Measurements from ENCODE around the gene EVA1B.

Gene EVA1B

DNA sequence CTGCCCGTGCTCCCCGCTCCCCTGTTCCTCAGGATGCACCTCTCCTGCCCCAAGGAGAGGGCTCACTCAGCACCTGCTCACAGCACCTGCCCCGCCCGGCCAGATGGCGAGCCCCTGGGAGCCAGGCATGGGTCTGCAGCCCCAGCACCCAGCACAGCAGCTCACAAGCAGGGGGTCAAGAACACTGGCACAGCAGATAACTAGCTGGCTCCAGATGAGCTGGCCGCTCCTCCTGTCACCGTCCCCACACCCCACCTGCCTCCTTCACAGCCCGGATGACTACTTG lies 20.9 kb upstream of the EVA1B start:
- no peak overlapping the region for H3K4me3 ChIP-seq (ENCODE audit: low read depth, low read length)
- H3K4me1 ChIP-seq (ENCODE audit: control insufficient read depth, insufficient read depth, low read length) = no peaks in the 10 kb centered on the region
- H3K27ac ChIP-seq (ENCODE audit: low read depth, low read length) = no peak overlapping the region
- no peak overlapping the region for H3K9ac ChIP-seq (ENCODE audit: low read depth, low read length)
- H3K36me3 ChIP-seq (ENCODE audit: control insufficient read depth, insufficient read depth, low read length) = peaks cover 62% of the 10 kb centered on the region
- H3K9me3 ChIP-seq (ENCODE audit: control insufficient read depth, insufficient read depth, low read length) = no peaks in the 10 kb centered on the region
- no peaks in the 10 kb centered on the region for H3K27me3 ChIP-seq (ENCODE audit: control insufficient read depth, insufficient read depth, low read length)

DNA sequence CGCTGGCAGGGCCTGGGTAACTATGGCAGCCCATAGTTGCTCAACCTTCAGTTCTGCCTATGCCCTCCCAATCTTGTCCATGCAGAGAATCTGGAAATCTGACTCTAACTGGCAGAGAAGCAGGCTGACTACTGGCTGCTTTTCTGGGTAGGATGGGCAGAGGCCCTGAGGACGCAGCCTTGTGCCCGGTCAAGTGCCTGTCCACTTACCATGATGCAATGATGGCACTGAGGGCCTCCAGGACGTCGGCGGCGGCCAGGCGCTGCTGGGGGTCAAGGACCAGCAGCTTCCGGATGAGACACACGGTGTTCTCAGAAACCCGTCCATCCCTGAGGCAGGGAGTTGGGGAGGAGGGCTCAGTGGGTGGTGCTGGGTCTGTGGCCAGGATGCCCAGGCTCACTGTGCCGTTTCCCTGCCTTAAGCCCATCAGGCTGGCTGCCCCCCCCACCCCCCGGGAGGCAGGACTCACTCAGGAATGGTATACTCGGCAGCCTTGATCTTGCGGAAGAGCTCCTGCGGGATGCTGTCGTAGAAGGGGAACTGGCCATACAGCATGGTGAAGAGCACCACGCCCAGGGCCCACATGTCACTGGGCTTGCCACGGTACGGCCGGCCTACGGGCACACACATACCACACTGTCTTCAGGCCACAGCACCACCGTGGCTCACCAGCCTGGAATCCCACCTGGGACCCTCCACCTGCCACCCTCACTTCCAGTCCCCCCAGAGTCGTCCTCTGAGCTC lies 20.4 kb upstream of the EVA1B start:
- H3K27me3 ChIP-seq (ENCODE audit: control insufficient read depth, insufficient read depth, low read length) = no peaks in the 10 kb centered on the region
- H3K36me3 ChIP-seq (ENCODE audit: control insufficient read depth, insufficient read depth, low read length) = peaks cover 61% of the 10 kb centered on the region
- H3K27ac ChIP-seq (ENCODE audit: low read depth, low read length) = no peak overlapping the region

DNA sequence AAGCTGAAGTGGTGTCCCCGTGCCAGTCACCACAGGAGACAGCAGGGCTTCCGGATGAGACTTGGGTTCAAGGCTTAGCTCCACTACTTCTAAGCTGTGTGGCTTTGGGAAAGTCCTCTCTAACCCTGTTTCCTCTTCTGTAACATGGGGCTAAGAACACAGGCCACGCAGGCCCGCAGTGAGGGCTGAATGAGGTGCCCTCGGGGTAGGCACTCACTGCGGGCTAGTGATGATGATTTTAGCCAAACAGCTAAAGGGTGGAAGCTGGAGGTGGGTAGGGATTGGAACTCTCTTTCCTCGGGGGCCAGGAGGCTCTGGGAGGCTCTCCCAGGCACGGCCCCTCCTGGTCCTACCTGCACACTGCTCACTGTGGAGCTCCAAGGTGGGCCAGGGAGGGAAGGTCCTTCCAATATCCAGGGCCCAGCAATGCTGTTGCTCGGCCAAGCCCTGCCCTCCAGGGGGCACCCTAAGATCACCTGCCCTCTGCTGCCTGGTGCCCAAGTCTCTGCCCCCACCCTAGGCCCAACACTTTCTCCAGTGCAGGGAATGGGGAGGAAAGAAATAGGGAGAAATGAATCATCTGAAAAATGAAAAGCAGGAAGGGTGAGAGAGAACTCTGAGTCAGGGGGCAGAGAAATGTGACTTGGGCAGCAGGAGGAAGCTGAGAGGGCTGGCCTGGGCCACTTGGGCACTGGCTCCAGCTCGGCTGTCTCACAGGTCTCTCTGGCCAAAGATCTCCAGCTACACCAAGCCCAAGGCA lies 19.2 kb upstream of the EVA1B start:
- no peaks in the 10 kb centered on the region for H3K9me3 ChIP-seq (ENCODE audit: control insufficient read depth, insufficient read depth, low read length)
- H3K27me3 ChIP-seq (ENCODE audit: control insufficient read depth, insufficient read depth, low read length) = no peaks in the 10 kb centered on the region
- H3K4me3 ChIP-seq (ENCODE audit: low read depth, low read length) = no peak overlapping the region
- H3K36me3 ChIP-seq (ENCODE audit: control insufficient read depth, insufficient read depth, low read length) = peaks cover 50% of the 10 kb centered on the region
- H3K27ac ChIP-seq (ENCODE audit: low read depth, low read length) = no peak overlapping the region
- H3K4me1 ChIP-seq (ENCODE audit: control insufficient read depth, insufficient read depth, low read length) = no peaks in the 10 kb centered on the region
- H3K9ac ChIP-seq (ENCODE audit: low read depth, low read length) = no peak overlapping the region

More for the DNA sequence above, 20.4 kb upstream of the EVA1B start:
- Histone ChIP-seq H3K9ac (ENCODE audit: low read depth, low read length) (no peak overlapping the region), H3K9me3 (ENCODE audit: control insufficient read depth, insufficient read depth, low read length) (no peaks in the 10 kb centered on the region), H3K4me3 (ENCODE audit: low read depth, low read length) (no peak overlapping the region), H3K4me1 (ENCODE audit: control insufficient read depth, insufficient read depth, low read length) (no peaks in the 10 kb centered on the region)

DNA sequence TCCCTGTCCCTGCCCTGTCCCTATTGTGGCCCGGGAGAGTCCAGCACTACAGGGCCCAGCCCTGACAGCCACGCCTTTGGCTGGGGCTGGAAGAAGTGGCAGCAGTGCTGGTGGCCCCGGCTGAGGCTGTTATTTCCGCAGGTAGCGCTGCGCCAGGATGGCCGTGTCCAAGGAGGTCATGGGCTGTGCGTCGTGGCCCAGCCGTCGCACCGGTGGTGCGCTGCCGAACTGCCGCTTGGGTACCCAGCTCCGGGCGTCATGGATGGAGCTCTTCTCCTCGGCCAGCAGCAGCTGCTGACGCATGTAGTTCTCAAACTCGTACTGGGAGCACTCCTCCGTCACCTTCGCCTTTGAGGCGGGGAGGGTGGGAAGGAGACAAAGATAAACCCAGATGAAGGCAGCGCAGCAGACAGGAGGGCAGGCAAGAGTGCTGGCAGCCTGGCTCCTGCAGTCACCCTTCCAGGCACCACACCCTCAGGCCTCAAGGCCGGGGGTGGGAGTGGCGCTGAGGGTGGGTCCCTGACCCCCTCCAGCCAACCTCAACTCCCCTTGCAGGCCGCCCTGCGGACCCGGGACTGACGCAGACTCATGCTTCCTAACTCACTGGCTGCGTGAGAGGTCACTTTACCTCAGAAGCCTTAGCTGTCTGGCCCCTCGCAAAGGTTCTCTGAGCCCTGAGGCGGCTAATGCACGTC lies 18.3 kb upstream of the EVA1B start:
- no peak overlapping the region for H3K27ac ChIP-seq (ENCODE audit: low read depth, low read length)
- H3K27me3 ChIP-seq (ENCODE audit: control insufficient read depth, insufficient read depth, low read length) = no peaks in the 10 kb centered on the region
- peaks cover 43% of the 10 kb centered on the region for H3K36me3 ChIP-seq (ENCODE audit: control insufficient read depth, insufficient read depth, low read length)
- no peaks in the 10 kb centered on the region for H3K4me1 ChIP-seq (ENCODE audit: control insufficient read depth, insufficient read depth, low read length)
- no peak overlapping the region for H3K9ac ChIP-seq (ENCODE audit: low read depth, low read length)
- no peak overlapping the region for H3K4me3 ChIP-seq (ENCODE audit: low read depth, low read length)
- no peaks in the 10 kb centered on the region for H3K9me3 ChIP-seq (ENCODE audit: control insufficient read depth, insufficient read depth, low read length)

DNA sequence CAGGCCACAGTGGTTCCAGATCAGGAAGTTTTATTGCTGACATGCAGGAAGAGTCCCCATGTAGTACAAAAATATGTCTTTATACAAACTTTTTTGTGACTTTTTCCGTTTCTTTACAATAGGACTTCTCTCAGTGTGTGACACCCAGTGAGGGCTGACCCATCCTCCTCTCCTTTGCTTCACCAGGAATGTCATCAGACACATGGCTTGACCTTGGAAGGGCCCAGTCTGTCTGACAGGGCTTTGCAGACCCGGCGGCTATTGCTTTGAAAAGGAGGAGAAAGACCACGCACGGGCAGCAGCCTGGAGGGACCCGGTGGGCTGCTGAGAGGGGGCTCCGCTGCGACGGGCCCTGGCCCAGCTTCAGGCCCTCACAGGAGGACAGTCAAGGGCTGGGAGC lies 16.2 kb upstream of the EVA1B start:
- Histone ChIP-seq H3K4me3 (ENCODE audit: low read depth, low read length) (no peak overlapping the region), H3K4me1 (ENCODE audit: control insufficient read depth, insufficient read depth, low read length) (no peaks in the 10 kb centered on the region), H3K36me3 (ENCODE audit: control insufficient read depth, insufficient read depth, low read length) (peaks cover 28% of the 10 kb centered on the region), H3K9ac (ENCODE audit: low read depth, low read length) (no peak overlapping the region), H3K27me3 (ENCODE audit: control insufficient read depth, insufficient read depth, low read length) (no peaks in the 10 kb centered on the region), H3K9me3 (ENCODE audit: control insufficient read depth, insufficient read depth, low read length) (no peaks in the 10 kb centered on the region), H3K27ac (ENCODE audit: low read depth, low read length) (no peak overlapping the region)

DNA sequence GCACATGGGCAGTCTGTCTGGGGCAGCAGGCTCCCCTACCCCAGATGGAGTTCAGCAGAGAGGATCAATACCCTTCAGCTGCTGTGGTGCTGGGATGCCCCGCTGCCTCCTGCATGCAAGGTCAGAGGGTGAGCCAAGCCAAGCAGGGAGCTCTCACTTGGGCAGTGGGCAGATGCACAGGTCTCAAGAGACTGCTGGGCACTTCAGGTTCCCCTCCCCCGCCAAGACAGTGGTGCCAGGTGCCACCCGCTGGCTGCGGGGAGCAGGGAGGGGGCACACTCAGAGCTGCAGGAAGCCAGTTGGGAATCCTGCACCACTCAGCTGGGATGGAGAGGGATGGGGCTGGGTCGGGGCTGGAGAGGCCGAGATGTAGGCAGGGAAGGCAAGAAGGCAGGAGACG lies 15.8 kb upstream of the EVA1B start:
- Histone ChIP-seq H3K27me3 (ENCODE audit: control insufficient read depth, insufficient read depth, low read length) (no peaks in the 10 kb centered on the region), H3K36me3 (ENCODE audit: control insufficient read depth, insufficient read depth, low read length) (peaks cover 27% of the 10 kb centered on the region), H3K9ac (ENCODE audit: low read depth, low read length) (no peak overlapping the region), H3K9me3 (ENCODE audit: control insufficient read depth, insufficient read depth, low read length) (no peaks in the 10 kb centered on the region), H3K4me1 (ENCODE audit: control insufficient read depth, insufficient read depth, low read length) (no peaks in the 10 kb centered on the region), H3K27ac (ENCODE audit: low read depth, low read length) (no peak overlapping the region), H3K4me3 (ENCODE audit: low read depth, low read length) (no peak overlapping the region)

DNA sequence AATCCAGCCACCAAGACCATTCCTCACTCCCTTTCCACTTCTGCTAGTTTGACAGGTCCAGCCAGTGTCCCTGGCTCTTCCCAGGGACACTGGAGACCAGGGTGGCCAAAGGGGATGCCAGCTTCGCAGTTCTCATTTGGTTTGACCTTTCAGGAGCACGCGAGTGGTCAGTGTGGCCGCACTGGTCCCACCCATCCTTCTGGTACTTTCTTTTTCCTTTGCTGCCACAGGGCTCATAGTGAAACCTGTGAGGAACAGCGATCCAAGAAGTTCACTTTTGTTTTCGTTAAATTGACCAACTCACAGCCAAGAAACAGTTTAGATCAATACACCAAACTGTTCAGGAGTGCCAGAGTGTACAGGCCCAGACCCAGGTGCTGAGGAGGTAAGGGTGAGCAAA lies 14.4 kb upstream of the EVA1B start:
- H3K9ac ChIP-seq (ENCODE audit: low read depth, low read length) = no peak overlapping the region
- H3K4me1 ChIP-seq (ENCODE audit: control insufficient read depth, insufficient read depth, low read length) = no peaks in the 10 kb centered on the region
- no peak overlapping the region for H3K27ac ChIP-seq (ENCODE audit: low read depth, low read length)
- H3K4me3 ChIP-seq (ENCODE audit: low read depth, low read length) = no peak overlapping the region
- no peaks in the 10 kb centered on the region for H3K9me3 ChIP-seq (ENCODE audit: control insufficient read depth, insufficient read depth, low read length)
- no peaks in the 10 kb centered on the region for H3K27me3 ChIP-seq (ENCODE audit: control insufficient read depth, insufficient read depth, low read length)
- peaks cover 16% of the 10 kb centered on the region; the same call in 1 of the 2 replicates for H3K36me3 ChIP-seq (ENCODE audit: control insufficient read depth, insufficient read depth, low read length)

DNA sequence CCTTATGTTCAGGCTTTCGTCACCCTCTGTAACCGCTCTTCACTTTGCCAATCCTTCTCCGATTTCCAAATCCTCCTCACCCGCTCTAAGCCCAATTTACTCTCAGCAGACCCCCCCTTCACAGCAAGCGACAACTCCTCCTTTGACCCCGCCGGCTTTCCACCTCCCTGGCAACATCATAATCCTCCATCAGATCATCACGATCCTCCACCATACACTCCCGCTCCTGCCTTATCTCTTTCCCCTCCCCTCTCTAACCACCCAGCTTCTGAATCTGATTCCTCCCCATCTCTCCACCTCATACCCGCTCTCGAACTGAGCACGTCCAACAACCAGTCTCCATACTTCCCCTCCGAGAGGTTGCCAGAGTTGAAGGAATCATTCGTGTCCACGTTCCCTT lies 7.5 kb upstream of the EVA1B start:
- no peaks in the 10 kb centered on the region for H3K36me3 ChIP-seq (ENCODE audit: control insufficient read depth, insufficient read depth, low read length)
- H3K27me3 ChIP-seq (ENCODE audit: control insufficient read depth, insufficient read depth, low read length) = peaks cover 2% of the 10 kb centered on the region; the same call in 1 of the 2 replicates
- H3K4me3 ChIP-seq (ENCODE audit: low read depth, low read length) = no peak overlapping the region
- H3K9me3 ChIP-seq (ENCODE audit: control insufficient read depth, insufficient read depth, low read length) = no peaks in the 10 kb centered on the region
- H3K27ac ChIP-seq (ENCODE audit: low read depth, low read length) = no peak overlapping the region
- no peak overlapping the region for H3K9ac ChIP-seq (ENCODE audit: low read depth, low read length)
- H3K4me1 ChIP-seq (ENCODE audit: control insufficient read depth, insufficient read depth, low read length) = no peaks in the 10 kb centered on the region

DNA sequence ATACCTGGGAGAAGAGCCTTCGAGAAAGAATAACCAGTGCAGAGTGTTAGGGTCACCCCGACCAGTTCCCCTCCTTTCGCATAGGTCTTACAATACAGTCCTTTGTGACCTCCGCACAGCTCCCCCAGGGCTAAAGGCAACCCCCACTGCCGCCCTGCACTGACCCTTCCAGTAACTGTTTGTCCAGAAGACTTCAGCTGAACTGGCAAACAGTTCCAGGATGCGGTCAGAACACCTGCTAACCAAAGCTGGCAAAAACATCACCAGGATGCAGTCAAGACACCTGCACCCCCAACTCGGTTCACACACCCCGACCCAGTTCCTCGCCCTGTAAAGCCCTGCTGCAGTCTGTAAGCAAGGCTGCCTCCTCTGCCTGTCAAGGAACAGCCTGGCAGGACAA lies 6.4 kb upstream of the EVA1B start:
- Histone ChIP-seq H3K4me1 (ENCODE audit: control insufficient read depth, insufficient read depth, low read length) (no peaks in the 10 kb centered on the region), H3K4me3 (ENCODE audit: low read depth, low read length) (no peak overlapping the region), H3K27ac (ENCODE audit: low read depth, low read length) (no peak overlapping the region), H3K9ac (ENCODE audit: low read depth, low read length) (no peak overlapping the region), H3K36me3 (ENCODE audit: control insufficient read depth, insufficient read depth, low read length) (no peaks in the 10 kb centered on the region), H3K9me3 (ENCODE audit: control insufficient read depth, insufficient read depth, low read length) (no peaks in the 10 kb centered on the region), H3K27me3 (ENCODE audit: control insufficient read depth, insufficient read depth, low read length) (peaks cover 7% of the 10 kb centered on the region; the same call in 1 of the 2 replicates)

DNA sequence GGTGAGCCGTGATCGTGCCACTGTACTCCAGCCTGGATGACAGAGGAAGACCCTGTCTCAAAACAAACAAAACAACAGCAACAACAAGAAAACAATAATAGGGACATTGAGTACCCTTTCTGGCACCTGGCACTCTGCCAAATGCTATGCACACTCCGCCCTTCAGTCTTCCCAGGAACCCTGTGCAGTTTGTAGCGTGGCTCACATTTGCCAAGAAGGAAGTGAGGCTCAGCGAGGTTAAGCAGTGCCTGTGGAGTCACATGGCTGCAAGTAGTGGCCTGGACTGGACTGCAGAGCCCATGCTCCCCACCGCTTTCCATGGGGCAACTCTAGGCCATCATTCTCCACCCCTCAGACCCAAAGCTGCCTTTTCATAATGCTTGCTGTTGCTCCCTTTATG lies 5.3 kb upstream of the EVA1B start:
- peaks cover 18% of the 10 kb centered on the region for H3K27me3 ChIP-seq (ENCODE audit: control insufficient read depth, insufficient read depth, low read length)
- H3K36me3 ChIP-seq (ENCODE audit: control insufficient read depth, insufficient read depth, low read length) = no peaks in the 10 kb centered on the region
- H3K4me3 ChIP-seq (ENCODE audit: low read depth, low read length) = no peak overlapping the region
- no peaks in the 10 kb centered on the region for H3K9me3 ChIP-seq (ENCODE audit: control insufficient read depth, insufficient read depth, low read length)
- H3K27ac ChIP-seq (ENCODE audit: low read depth, low read length) = no peak overlapping the region
- H3K9ac ChIP-seq (ENCODE audit: low read depth, low read length) = no peak overlapping the region
- peaks cover 9% of the 10 kb centered on the region; the same call in 1 of the 2 replicates for H3K4me1 ChIP-seq (ENCODE audit: control insufficient read depth, insufficient read depth, low read length)

DNA sequence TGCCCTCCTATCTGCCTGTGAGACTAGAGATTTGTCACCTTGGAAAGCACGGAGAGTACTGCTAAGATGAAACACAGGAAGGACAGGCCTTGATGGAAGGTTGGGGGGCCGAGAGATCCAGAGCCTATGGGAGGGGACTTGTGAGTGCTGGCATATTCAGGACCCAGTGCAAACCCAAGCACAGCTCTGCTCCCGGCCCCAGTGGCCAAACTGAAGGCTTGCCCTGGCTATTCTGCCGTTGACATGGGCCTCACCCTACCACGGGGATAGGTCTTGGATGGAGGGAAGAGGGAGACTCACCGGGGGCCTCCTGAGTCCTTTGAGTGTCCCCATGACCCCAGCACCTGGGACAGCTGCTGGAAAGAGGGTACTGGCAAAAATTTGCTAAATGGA lies 4.6 kb upstream of the EVA1B start:
- Histone ChIP-seq H3K9ac (ENCODE audit: low read depth, low read length) (no peak overlapping the region), H3K27ac (ENCODE audit: low read depth, low read length) (no peak overlapping the region), H3K4me3 (ENCODE audit: low read depth, low read length) (no peak overlapping the region), H3K9me3 (ENCODE audit: control insufficient read depth, insufficient read depth, low read length) (no peaks in the 10 kb centered on the region), H3K27me3 (ENCODE audit: control insufficient read depth, insufficient read depth, low read length) (peaks cover 20% of the 10 kb centered on the region), H3K36me3 (ENCODE audit: control insufficient read depth, insufficient read depth, low read length) (no peaks in the 10 kb centered on the region), H3K4me1 (ENCODE audit: control insufficient read depth, insufficient read depth, low read length) (peaks cover 9% of the 10 kb centered on the region; the same call in 1 of the 2 replicates)
